ENCODE data around the gene CEP72. TPM values are rescaled to one million over a fixed set of nuclear protein-coding genes. Genes with fewer than 3 reads are reported as not detected.
A peak's percentile ranks its signal among the peaks of the same experiment; 100 is the strongest.
"Not testable (repeated sequence)": the region's sequence is repeated elsewhere in the genome, so short reads cannot be mapped to it uniquely, and the experiment has no call there.

Gene CEP72
- total RNA-seq, 1 donor from 2014 or later, result 5.2 TPM

- H3K27ac ChIP-seq (ENCODE audit: low read depth, low read length); H3K27me3 ChIP-seq (ENCODE audit: control insufficient read depth in 3 of 3, insufficient read depth in 3 of 3, low read length in 3 of 3); H3K9ac ChIP-seq (ENCODE audit: low read depth in 1 of 3, low read length in 3 of 3); H3K9me3 ChIP-seq (ENCODE audit: control insufficient read depth in 3 of 3, low read length in 3 of 3); H3K4me3 ChIP-seq (ENCODE audit: low read length in 3 of 3); H3K36me3 ChIP-seq (ENCODE audit: control insufficient read depth in 3 of 3, insufficient read depth in 3 of 3, low read length in 3 of 3): not testable (repeated sequence)
- peaks cover 0 to 47% (median 16%) of the 10 kb centered on the region in 3 donors for H3K4me1 ChIP-seq (ENCODE audit: control insufficient read depth in 3 of 3, insufficient read depth in 3 of 3, low read length in 3 of 3)
These were observed 69.4 kb downstream of the CEP72 start for GRCh38 chr5:681317-682191.

- not testable (repeated sequence) for H3K27ac ChIP-seq (ENCODE audit: low read depth, low read length); H3K27me3 ChIP-seq (ENCODE audit: control insufficient read depth in 3 of 3, insufficient read depth in 3 of 3, low read length in 3 of 3); H3K9me3 ChIP-seq (ENCODE audit: control insufficient read depth in 3 of 3, low read length in 3 of 3); H3K36me3 ChIP-seq (ENCODE audit: control insufficient read depth in 3 of 3, insufficient read depth in 3 of 3, low read length in 3 of 3); H3K9ac ChIP-seq (ENCODE audit: low read depth in 1 of 3, low read length in 3 of 3); H3K4me3 ChIP-seq (ENCODE audit: low read length in 3 of 3)
- H3K4me1 ChIP-seq (ENCODE audit: control insufficient read depth in 3 of 3, insufficient read depth in 3 of 3, low read length in 3 of 3), result peaks cover 0 to 42% (median 16%) of the 10 kb centered on the region in 3 donors
These were observed 70.1 kb downstream of the CEP72 start for GRCh38 chr5:682216-682615.

GRCh38 chr5:682651-683358, 70.7 kb downstream of the CEP72 start:
- H3K36me3 ChIP-seq (ENCODE audit: control insufficient read depth in 3 of 3, insufficient read depth in 3 of 3, low read length in 3 of 3); H3K27me3 ChIP-seq (ENCODE audit: control insufficient read depth in 3 of 3, insufficient read depth in 3 of 3, low read length in 3 of 3); H3K9ac ChIP-seq (ENCODE audit: low read depth in 1 of 3, low read length in 3 of 3); H3K9me3 ChIP-seq (ENCODE audit: control insufficient read depth in 3 of 3, low read length in 3 of 3); H3K4me3 ChIP-seq (ENCODE audit: low read length in 3 of 3): not testable (repeated sequence)
- peak overlapping the region; percentile 40 for H3K27ac ChIP-seq (ENCODE audit: low read depth, low read length)
- peaks cover 0 to 42% (median 16%) of the 10 kb centered on the region in 3 donors for H3K4me1 ChIP-seq (ENCODE audit: control insufficient read depth in 3 of 3, insufficient read depth in 3 of 3, low read length in 3 of 3)

GRCh38 chr5:683551-684481, 71.7 kb downstream of the CEP72 start:
- H3K9ac ChIP-seq (ENCODE audit: low read depth in 1 of 3, low read length in 3 of 3), result no peak overlapping the region
- no peaks in the 10 kb centered on the region for H3K36me3 ChIP-seq (ENCODE audit: control insufficient read depth in 3 of 3, insufficient read depth in 3 of 3, low read length in 3 of 3)
- no peak overlapping the region for H3K27ac ChIP-seq (ENCODE audit: low read depth, low read length)

GRCh38 chr5:684751-685216, 72.6 kb downstream of the CEP72 start:
- H3K9me3 ChIP-seq (ENCODE audit: control insufficient read depth in 3 of 3, low read length in 3 of 3), result no peaks in the 10 kb centered on the region
- H3K9ac ChIP-seq (ENCODE audit: low read depth in 1 of 3, low read length in 3 of 3), result no peak overlapping the region
- H3K4me3 ChIP-seq (ENCODE audit: low read length in 3 of 3), result no peak overlapping the region
- H3K27ac ChIP-seq (ENCODE audit: low read depth, low read length), result no peak overlapping the region
- H3K36me3 ChIP-seq (ENCODE audit: control insufficient read depth in 3 of 3, insufficient read depth in 3 of 3, low read length in 3 of 3), result no peaks in the 10 kb centered on the region
- peaks cover 0 to 47% (median 21%) of the 10 kb centered on the region in 3 donors for H3K4me1 ChIP-seq (ENCODE audit: control insufficient read depth in 3 of 3, insufficient read depth in 3 of 3, low read length in 3 of 3)
- no peaks in the 10 kb centered on the region for H3K27me3 ChIP-seq (ENCODE audit: control insufficient read depth in 3 of 3, insufficient read depth in 3 of 3, low read length in 3 of 3)

More at GRCh38 chr5:683551-684481, 71.7 kb downstream of the CEP72 start:
- Histone ChIP-seq H3K27me3 (ENCODE audit: control insufficient read depth in 3 of 3, insufficient read depth in 3 of 3, low read length in 3 of 3) (no peaks in the 10 kb centered on the region), H3K9me3 (ENCODE audit: control insufficient read depth in 3 of 3, low read length in 3 of 3) (no peaks in the 10 kb centered on the region), H3K4me3 (ENCODE audit: low read length in 3 of 3) (no peak overlapping the region), H3K4me1 (ENCODE audit: control insufficient read depth in 3 of 3, insufficient read depth in 3 of 3, low read length in 3 of 3) (peaks cover 0 to 47% (median 21%) of the 10 kb centered on the region in 3 donors)

GRCh38 chr5:685262-686171, 73.4 kb downstream of the CEP72 start:
- Histone ChIP-seq H3K4me1 (ENCODE audit: control insufficient read depth in 3 of 3, insufficient read depth in 3 of 3, low read length in 3 of 3) (peaks cover 0 to 47% (median 21%) of the 10 kb centered on the region in 3 donors), H3K4me3 (ENCODE audit: low read length in 3 of 3) (no peak overlapping the region), H3K9me3 (ENCODE audit: control insufficient read depth in 3 of 3, low read length in 3 of 3) (no peaks in the 10 kb centered on the region), H3K27ac (ENCODE audit: low read depth, low read length) (no peak overlapping the region), H3K9ac (ENCODE audit: low read depth in 1 of 3, low read length in 3 of 3) (no peak overlapping the region), H3K27me3 (ENCODE audit: control insufficient read depth in 3 of 3, insufficient read depth in 3 of 3, low read length in 3 of 3) (no peaks in the 10 kb centered on the region), H3K36me3 (ENCODE audit: control insufficient read depth in 3 of 3, insufficient read depth in 3 of 3, low read length in 3 of 3) (no peaks in the 10 kb centered on the region)

- H3K4me3 ChIP-seq (ENCODE audit: low read length in 3 of 3); H3K9ac ChIP-seq (ENCODE audit: low read depth in 1 of 3, low read length in 3 of 3); H3K36me3 ChIP-seq (ENCODE audit: control insufficient read depth in 3 of 3, insufficient read depth in 3 of 3, low read length in 3 of 3); H3K27me3 ChIP-seq (ENCODE audit: control insufficient read depth in 3 of 3, insufficient read depth in 3 of 3, low read length in 3 of 3); H3K9me3 ChIP-seq (ENCODE audit: control insufficient read depth in 3 of 3, low read length in 3 of 3); H3K27ac ChIP-seq (ENCODE audit: low read depth, low read length): not testable (repeated sequence)
- peaks cover 0 to 42% (median 17%) of the 10 kb centered on the region in 3 donors for H3K4me1 ChIP-seq (ENCODE audit: control insufficient read depth in 3 of 3, insufficient read depth in 3 of 3, low read length in 3 of 3)
These were observed 74.0 kb downstream of the CEP72 start for GRCh38 chr5:686172-686523.

- not testable (repeated sequence) for H3K27me3 ChIP-seq (ENCODE audit: control insufficient read depth in 3 of 3, insufficient read depth in 3 of 3, low read length in 3 of 3); H3K9ac ChIP-seq (ENCODE audit: low read depth in 1 of 3, low read length in 3 of 3); H3K4me3 ChIP-seq (ENCODE audit: low read length in 3 of 3); H3K27ac ChIP-seq (ENCODE audit: low read depth, low read length); H3K9me3 ChIP-seq (ENCODE audit: control insufficient read depth in 3 of 3, low read length in 3 of 3); H3K36me3 ChIP-seq (ENCODE audit: control insufficient read depth in 3 of 3, insufficient read depth in 3 of 3, low read length in 3 of 3)
- peaks cover 0 to 39% (median 17%) of the 10 kb centered on the region in 3 donors for H3K4me1 ChIP-seq (ENCODE audit: control insufficient read depth in 3 of 3, insufficient read depth in 3 of 3, low read length in 3 of 3)
These were observed 74.8 kb downstream of the CEP72 start for GRCh38 chr5:686936-687335.
